Activated naive CD8-positive, alpha-beta T cell treated with anti-CD3 and anti-CD28 coated beads, Interleukin-2, amount 50 U/mL, for 16 hours (primary cell): ENCODE results near the gene LRRC56.

Experiments
- DNase-seq: peaks from one replicate; pipeline ENCODE4 v3.0.0-alpha.2; 2020; ENCODE audit warnings: low read depth, low spot score

Gene LRRC56

DNA sequence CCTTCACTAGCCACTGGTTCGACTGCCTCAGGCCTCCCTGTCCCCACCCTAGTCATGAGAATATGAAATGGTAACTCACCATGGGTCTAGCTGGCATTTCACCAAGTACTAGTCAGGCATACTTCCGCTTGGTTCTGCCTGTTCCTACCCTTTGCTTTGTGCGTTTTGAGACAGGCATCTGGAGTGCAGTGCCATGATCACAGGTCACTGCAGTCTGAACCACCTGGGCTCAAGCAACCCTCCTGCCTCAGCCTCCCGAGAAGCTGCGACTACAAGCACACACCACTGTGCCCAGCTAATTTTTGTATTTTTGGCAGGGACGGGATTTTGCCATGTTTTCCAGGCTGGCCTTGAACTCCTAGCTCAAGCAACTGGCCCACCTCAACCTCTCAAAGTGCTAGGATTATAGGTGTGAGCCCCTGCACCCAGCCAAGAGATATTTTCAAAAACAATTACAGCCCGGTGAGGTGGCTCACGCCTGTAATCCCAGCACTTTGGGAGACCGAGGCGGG, 16.1 kb upstream of the LRRC56 start:
- no peak for DNase-seq

DNA sequence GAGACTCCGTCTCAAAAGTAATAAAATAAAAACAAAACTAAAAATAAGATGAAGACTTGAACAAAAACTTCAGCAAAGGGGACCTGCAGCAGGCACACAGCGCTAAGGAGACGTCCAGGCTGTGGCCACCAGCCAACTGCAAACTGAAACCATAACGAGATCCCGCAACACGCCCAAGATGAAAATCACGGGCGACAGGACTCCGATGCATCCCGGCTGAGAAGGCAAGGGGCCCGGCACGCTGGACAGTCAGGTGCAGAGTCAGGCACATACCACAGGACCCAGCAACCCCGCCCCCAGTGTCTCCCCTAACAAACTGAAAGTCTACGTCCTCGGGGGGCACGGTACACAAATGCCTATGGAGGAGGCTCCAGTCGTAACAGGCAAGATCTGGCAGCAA, 11.1 kb upstream of the LRRC56 start:
- no peak for DNase-seq

DNA sequence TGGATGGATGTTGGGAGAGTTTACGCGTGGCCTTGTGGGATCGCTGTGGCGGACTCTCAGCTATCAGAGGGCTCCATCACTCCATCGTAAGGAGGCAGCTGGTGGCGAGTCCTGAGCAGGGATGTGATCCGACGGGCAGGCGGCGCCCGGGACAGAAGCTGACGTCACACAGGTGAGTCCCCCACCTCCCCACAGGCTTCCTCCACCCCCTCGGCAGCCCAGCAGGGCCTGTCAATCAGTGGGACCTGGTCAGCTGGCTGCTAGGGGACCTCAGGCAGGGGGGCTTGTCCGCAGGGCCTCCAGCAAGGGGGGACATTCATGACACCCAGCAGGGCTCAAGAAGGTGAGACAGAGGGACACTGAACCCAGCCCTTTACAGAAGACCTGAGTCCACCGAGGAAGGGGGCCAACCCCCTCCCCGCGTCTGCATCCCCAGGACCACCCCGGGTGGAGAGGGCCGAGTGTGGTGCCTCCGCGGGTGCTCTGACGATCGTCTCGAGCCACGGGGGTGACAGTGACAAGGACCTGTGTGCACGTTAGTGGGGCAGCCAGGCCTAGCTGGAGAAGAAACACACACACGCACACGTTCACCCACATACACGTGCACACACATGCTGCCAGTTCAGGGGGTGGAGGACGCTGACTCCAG, 9.0 kb upstream of the LRRC56 start:
- no peak for DNase-seq

DNA sequence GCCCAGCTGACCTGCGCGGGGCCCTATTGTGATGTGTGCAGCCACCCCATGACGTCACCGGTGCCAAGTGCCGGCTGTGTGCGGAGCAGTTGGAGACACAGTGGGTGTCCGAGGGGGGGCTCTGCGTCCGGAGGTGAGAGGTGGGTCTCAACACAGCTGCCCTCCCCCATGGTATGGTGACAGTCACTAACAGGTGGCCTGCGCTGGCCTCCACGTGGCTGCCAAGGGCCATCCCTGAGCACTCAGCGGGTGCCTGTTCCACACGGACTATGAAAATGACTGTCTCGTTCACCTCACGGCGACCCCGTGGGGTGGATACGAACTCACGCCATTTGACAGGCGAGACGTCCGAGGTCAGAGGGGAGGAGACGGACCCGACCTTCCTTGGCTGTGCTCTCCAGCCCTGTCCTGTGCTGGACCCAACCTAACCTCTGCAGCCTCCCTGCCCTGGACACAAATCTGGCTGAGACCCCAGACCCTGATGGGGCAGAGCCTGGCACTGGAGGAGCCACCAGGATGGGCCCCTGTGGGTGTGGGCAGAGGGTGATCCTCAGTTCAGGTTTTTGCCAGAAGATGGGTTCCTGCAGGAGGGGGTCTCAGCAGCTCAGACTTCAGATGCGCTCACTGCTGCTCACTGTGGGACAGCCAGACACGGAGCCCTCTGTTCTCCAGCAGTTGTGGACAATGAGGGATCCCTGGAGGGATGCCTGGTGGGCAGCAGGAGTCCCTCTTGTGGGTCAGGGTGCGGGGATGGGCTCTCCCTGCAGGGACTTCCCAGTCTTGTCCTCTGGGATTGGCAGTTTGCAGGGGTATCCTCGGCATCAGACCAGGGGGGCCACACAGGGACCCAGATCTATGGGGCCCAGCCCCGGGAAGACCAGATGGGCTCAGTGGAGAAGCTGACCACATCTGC, 8.3 kb upstream of the LRRC56 start:
- no peak for DNase-seq

DNA sequence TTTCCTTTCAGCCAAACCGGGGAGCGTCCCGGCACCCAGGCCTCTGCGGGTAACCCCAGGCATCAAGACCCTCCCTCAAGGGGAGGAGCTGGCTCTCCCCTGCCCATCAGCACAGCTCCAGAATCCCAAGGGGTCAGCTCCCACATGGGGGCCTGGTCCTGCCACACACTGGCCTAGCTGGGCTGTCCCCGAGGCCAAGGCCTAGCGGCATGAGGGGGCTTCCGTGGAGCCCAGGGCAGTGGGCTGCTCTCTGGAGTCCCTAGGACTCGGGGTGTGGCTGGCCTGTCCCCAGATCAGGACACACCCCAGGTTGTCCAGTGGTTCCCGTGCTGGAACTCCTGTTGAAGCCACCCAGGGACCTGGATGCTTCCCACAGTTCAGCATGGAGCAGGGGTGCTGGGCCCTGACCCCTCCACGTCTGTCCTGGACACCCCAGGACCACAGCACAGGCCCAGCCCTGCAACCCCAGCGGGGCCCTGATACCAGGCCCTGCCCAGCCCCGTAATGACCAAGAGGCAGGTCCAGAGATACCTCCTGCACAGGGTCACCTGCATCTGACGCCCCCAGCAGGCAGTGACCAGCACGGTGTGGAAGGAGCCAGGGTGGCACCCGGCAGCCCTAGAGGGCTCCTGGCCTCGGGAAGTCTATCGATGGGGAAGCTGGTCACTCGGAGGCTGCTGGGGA, 7.5 kb upstream of the LRRC56 start:
- DNase-seq = no peak

DNA sequence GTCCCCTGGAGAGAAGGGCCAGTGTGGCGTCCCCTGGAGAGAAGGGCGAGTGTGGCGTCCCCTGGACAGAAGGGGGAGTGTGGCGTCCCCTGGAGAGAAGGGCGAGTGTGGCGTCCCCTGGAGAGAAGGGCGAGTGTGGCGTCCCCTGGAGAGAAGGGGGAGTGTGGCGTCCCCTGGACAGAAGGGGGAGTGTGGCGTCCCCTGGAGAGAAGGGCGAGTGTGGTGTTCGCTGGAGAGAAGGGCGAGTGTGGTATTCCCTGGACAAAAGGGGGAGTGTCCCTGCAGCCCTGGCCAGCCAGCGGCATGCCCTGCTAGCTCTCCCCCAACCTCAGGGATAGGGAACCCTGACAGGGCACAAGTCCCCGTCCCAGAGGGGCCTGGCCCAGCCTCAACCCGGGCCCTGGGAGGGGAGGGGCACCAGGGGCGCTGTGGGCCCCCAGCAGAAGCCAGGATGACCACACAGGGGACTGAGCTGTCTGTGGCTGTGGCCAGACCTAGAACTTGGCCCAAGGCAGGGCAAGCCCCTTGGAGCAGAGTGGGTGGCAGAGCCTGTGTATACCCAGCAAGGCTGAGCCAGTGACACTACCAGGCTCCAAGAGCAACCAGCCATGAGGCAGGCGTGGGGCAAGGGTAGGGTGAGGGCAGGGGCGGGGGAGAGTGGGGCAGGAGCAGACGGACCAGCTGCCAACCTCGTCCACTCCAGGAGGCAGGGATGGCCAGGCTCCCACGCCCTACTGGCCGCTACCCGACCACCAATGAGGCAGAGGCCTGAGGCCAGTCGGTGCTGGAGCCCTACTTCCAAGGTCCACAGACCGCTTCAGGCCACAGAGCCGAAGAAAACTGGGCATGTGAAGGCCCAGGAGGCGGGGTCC, 6.1 kb upstream of the LRRC56 start:
- DNase-seq = no peak

DNA sequence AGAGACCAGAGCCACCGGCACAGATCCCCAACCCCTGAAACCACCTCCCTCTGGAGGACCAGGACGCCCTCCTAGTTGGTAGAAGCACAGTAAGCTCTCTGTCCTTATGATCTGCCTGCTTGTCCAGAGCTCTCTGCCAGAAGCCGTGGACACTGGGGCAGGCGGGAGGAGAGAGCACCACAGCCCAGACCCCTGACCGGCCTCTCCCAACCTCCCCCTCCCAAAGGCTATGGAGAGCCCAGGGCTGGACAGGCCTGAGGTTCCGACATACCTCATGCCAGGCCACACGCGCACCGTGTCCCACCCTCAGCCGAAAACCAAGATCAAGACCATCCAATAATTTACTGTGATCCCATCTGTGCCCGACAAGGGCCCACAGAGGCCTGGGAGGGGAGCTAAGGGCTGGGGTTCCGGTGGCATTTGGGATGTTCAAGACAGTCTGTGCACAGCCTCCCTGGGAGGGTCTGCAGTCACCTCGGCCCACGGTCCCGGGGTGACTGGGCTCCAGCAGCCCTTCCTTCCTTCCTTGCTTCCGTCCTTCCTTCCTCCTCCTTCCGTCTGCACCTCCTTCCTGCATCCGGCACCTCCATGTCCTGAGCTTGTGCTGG, 5.3 kb upstream of the LRRC56 start:
- no peak for DNase-seq

DNA sequence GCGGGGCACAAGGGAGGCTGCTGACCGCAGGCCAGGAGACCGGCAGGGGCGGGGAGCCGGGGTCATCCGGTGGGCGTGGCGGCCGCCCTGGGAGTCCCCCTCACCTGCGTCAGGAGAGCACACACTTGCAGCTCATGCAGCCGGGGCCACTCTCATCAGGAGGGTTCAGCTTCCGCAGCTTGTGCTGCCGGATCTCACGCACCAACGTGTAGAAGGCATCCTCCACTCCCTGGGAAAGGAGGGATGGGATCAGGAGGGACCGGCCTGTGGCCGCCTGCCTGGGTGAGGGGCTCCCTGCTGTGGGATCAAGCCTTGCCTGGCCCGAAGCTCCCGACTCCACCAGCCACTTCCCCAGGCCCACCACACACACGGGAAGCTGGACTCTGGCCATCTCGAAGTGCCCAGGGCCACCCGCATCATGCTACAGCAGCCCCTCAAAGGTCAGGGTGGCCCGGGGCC, 4.8 kb upstream of the LRRC56 start:
- no peak for DNase-seq

DNA sequence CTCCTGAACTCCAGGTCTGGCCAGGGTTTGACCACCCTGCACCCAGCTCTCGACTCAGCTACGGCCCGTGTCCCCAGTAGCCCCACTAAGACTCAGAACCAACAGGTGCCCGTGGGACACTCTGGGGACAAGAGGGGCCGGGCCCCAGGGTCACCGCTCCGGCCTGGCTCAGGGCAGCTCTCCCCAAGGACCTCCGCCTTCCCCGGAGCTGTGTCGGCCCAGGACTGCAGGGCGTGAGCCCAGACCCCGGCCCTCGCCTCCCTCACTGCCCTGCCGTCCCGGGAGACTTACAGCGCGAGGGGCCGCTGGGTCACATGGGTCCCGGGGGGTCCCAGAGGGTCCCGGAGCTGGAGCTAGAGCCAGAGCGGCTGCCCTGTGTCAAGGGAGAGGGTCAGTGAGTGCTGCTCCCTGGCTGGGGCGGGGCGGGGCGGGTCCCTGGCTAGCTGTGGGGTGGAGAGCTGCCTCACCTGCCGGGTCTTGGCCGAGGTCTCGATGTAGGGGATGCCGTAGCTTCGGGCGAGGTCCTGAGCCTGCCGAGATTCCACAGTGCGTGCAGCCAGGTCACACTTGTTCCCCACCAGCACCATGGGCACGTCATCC, 4.2 kb upstream of the LRRC56 start:
- DNase-seq = no peak

DNA sequence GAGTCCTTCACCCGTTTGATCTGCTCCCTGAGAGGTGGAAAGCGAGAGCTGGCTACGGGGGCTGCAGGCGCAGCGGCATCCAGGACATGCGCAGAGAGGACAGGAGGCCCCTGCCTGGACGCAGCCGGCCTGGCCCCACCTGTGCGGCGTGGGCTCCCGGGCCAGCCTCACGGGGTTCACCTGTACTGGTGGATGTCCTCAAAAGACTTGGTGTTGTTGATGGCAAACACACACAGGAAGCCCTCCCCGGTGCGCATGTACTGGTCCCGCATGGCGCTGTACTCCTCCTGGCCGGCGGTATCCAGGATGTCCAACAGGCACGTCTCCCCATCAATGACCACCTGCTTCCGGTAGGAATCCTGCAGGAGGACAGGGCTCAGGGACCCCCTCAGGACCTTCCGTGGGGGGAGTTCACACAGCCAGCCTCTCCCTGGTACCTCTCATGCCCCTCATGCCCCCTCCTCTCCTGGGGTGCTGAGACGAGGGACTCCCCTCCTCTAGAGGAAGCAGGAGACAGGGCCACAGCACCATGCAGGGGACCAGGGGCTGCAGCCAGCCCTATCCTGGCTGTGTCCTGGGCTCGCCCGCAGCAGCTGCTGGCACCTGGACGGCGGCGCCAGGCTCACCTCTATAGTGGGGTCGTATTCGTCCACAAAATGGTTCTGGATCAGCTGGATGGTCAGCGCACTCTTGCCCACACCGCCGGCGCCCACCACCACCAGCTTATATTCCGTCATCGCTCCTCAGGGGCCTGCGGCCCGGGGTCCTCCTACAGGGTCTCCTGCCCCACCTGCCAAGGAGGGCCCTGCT, 3.5 kb upstream of the LRRC56 start:
- DNase-seq = no peak

DNA sequence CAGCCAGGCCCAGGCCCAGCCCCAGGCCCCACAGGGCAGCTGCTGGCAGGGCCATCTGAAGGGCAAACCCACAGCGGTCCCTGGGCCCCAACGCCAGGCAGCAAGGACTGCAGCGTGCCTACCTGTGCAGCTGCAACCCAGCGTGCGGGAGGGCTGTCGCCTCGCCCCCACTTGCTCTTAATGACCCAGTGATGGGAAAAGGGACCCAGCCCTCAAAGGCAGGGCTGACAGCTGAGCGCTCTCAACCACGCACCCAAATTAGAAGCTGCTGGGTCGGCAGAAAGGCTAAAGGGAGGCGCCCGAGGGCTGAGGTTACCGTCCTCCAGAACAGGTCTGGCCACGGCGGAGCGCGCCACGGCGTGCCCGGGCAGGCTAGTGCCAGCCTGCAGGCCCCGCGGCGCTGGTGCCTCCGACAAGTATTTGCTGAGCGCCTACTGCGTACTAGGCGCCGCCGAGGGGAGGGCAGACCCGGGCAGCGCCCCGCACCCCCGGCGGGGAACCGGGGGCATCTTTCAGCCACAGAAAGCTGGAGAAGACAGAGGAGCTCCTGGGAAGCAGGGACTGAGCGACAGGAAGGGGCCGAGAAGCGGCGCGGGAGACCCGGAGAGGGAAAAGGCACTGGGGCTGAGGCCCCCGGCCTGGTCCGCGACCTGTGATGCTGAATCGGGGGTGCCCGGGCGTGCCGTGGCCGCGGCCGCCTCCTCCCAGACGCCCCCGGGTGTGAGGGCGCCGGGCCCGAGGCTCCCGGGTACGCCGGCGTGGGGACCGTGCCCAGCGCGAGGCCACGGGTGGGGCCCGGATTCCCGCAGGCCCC, 2.7 kb upstream of the LRRC56 start:
- DNase-seq = no peak

DNA sequence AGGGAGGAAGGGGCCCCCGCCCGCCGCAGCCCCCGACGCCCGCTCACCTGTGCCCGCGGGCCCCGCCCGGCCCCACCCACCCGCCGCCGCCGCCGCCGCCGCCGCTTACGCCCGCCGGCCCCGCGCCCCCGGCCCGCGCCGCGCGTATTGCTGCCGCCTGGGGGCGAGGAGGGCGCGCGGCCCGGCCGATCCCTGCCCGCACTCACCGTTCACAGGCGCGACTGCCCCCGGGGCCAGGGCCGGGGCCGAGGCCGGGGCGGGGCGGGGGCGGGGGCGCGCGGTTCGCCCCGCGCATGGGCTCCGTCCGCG, 2.2 kb upstream of the LRRC56 start:
- DNase-seq = no peak

DNA sequence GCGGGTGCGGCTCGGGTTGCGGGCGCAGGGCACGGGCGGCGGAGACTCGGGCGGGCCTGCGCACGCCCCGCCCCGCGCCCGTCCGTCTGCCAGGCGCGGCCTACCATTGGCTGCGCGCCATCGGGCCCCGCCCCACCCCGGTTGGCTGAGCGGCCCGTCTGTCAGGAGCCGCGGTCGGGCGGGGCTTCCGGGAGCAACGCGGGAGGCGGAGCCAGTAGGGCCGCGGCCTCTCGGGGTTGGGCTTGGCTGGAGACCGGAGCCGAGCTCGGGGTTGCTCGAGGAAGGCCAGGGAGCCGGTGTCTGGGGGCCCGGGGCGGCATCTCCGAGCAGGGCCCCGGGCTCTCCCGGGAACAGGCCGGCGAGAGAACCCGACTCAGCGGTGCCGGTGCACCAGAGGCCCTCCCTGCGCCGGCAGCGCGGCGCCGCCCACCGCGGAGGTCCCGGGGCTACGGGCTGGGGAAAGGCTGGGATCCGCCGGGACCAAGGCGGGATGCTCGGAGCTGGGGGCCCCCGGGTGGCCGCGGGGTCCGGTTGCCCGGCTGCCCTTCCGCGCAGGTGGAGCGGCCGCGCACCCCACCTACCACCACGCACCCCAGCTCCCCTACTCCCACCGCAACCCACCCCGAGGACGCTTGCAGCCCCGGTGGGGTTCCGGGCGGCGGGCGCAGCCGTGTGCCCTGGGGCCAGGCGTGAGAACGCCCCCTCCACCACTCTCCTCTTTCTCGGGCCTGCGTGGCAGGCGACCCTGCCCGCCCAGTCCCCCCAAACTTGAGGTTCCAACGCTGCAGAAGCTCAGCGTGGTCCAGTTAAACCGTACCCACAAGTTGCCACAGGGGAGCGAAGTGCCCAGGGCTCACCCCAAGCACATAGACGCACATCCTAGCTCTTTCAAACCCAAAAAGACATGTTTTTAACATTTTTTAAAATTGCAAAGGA, 1.5 kb upstream of the LRRC56 start, which contains the start of gene HRAS:
Gene HRAS, minus strand, starts transcription at position 58 of the 936 bp plus-strand sequence.
- peak; percentile 89 for DNase-seq

DNA sequence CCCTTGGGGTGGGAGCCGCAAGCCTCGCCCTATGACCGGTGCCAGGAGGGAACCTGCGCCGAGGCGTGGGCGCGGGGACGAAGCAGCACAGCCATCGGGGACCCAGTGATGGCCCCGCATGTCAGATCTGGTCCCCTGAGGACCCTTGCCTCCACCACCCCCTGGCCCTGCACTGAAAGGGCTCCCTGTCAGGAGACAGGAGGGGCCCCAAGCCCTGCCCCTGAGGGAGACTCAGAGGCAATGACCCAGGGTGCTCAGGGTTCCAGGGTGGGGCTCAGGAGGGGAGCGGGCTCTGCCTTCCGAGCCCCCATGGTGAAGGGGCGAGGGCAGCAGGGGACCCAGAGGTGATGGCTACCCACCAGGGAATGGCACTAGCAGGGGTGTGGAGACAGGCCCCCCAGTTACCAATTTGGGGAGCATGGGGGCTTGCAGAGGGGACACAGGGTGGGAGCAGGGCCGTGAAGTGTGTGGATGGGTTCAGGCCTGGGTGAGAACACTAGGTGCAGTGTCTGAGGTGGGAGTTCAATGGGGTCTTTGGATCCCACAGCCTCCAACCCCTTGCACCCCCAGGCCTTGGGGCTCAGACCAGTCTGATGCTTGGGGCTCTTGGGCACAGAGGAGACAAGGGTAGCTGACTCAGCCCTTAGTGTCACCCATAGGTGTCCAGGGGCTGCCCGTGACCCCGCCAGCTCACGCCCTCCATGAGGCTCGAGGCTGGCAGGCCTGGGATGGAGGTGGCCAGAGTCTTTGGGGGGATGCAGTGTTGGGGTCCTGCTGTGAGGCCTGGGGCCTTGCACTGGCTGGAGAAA, 499 bp downstream of the LRRC56 start:
- no peak for DNase-seq

DNA sequence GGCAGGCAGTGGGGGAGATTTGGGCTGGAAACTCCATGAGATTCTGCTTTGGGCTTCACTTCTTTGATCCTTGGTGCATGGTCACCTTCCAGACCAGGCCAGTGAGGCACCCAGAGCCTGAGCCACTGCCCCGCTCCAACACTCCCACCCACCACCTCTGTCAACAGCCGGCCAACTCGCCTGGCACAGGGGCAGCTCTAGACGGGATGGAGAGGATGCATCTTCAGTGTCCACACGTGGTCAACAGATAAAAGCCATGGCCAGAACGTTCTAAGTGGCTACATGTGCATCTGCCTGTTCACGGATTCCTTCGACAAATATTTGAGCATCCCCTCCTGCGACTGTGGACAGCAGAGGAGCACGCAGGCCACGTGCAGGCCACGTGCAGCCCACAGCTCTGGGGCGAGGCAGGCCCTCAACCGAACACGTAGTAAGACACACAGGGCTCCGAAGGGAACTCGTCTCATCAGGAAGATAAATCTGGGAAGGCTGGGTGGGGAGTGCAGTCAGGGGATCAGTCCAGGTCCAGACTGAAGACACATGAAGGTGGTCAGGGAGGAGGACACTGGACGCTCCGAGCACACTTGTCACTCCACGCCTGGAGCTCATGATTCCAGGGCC, 1.2 kb downstream of the LRRC56 start:
- DNase-seq = no peak

DNA sequence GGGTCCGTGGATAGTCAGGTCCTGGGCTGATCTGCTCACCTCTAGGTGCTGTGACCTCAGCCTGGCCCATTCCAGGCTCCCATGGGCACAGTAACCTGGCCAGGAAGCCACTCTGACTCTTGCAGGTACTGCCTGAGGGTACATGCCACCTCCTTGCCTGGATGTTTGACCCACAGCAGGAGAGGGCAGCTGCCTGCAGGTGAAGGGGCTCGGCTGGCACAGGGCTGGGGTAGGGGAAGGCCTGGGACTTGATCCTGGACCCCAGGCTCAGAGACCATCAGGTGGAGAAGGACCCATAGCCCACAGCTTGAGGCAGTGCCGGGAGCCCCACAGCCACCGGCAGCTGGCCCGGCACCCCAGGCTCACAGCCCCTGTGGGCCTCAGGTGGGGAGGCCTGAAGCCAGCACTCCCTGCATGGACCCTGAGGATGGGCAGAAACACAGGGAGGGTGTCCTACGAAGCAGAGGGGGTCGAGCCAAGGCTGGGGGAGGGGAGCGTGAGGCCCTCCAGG, 2.7 kb downstream of the LRRC56 start:
- DNase-seq = no peak
